HepG2 (cell line): Measurements from ENCODE around the gene PYCARD. TPM values are rescaled to one million over a fixed set of nuclear protein-coding genes. Genes with fewer than 3 reads are reported as not detected.

Experiments used
- ATAC-seq: fragments of 200-7000 bp; cut with Tn5 transposase; 3 replicates; pipeline ENCODE4 v1.9.1; 2020; ENCODE audit warnings: mild to moderate bottlenecking, moderate library complexity
- BruUV-seq: library from RNA; stranded (reverse); fragments of 400-500 nt; replicated peaks from 2 replicates; lab custom pipeline; 2021; lab: Mats Ljungman, UMichigan
- CTCF ChIA-PET: fragments of 300-600 bp; formaldehyde crosslinking; extraction: SDS; loops from one replicate; lab custom pipeline; 2021; ENCODE audit warnings: low total read pairs, inconsistent platforms, low intra/inter-chr PET ratio; lab: Yijun Ruan, JAX
- POLR2A ChIA-PET: fragments of 350-600 bp; sonication (Branson Sonifier 250); formaldehyde crosslinking; loops from one replicate; lab custom pipeline; 2020; ENCODE audit warnings: antibody characterized with exemption, inconsistent platforms; lab: Yijun Ruan, JAX
- DNase-seq: peaks from one replicate; pipeline ENCODE4 v3.0.0-alpha.2; 2015; ENCODE audit warnings: low spot score
- FAIRE-seq: peaks from 3 replicates; lab custom pipeline; 2011; peaks lifted over from hg19 to GRCh38; lab: Jason Lieb, UNC
- H2AFZ ChIP-seq: one replicate; pipeline ENCODE4 v1.6.1; 2011; ENCODE audit warnings: low read length, inconsistent platforms
- H3K27ac ChIP-seq: fragments of 300-600 bp; 3 replicates; pipeline ENCODE4 v1.8.0; 2011; ENCODE audit warnings: mixed run types, mild to moderate bottlenecking, mixed read lengths, low read length, inconsistent platforms; ENCODE audit not compliant: insufficient read depth; ENCODE audit errors: extremely low read length
- H3K27me3 ChIP-seq, 2 experiments: fragments of 200-600 bp in 1 of 2; 2 replicates in 1 of 2; 3 replicates in 1 of 2; pipeline versions ENCODE4 v1.6.0 to v1.8.0; 2011; ENCODE audit warnings: low read length in 2 of 2, mild to moderate bottlenecking in 2 of 2, moderate library complexity in 2 of 2, inconsistent platforms in 1 of 2; ENCODE audit not compliant: insufficient read depth in 2 of 2, control insufficient read depth in 1 of 2
- H3K36me3 ChIP-seq, 2 experiments: fragments of 200-600 bp in 1 of 2; replicated peaks in 1 of 2; 2 replicates in 1 of 2; 3 replicates in 1 of 2; pipeline versions ENCODE4 v1.5.1 to v1.8.0; 2011; ENCODE audit warnings: low read length in 2 of 2, inconsistent platforms in 1 of 2; ENCODE audit not compliant: insufficient read depth in 2 of 2, control insufficient read depth in 1 of 2
- H3K4me1 ChIP-seq: 2 replicates; pipeline ENCODE4 v1.5.1; 2012; ENCODE audit warnings: low read length, inconsistent platforms; ENCODE audit not compliant: insufficient read depth
- H3K4me2 ChIP-seq: 2 replicates; pipeline ENCODE4 v1.6.0; 2011; ENCODE audit warnings: low read depth, low read length, inconsistent platforms
- H3K4me3 ChIP-seq, 3 experiments: fragments of 200-600 bp in 1 of 3; sonication (generic), shearing (Covaris generic) in 1 of 3; replicated peaks in 1 of 3; 2 replicates each; pipeline ENCODE4 v1.5.1; 2011 to 2016; ENCODE audit warnings: low read length in 3 of 3, inconsistent platforms in 2 of 3, low read depth in 2 of 3, mild to moderate bottlenecking in 2 of 3, control low read depth in 1 of 3, mixed read lengths in 1 of 3; ENCODE audit not compliant: insufficient read depth in 1 of 3
- H3K79me2 ChIP-seq: one replicate; pipeline ENCODE4 v1.6.1; 2011; ENCODE audit warnings: low read length, inconsistent platforms; ENCODE audit not compliant: insufficient read depth
- H3K9ac ChIP-seq: 2 replicates; pipeline ENCODE4 v1.6.0; 2011; ENCODE audit warnings: mild to moderate bottlenecking, low read depth, low read length, inconsistent platforms; ENCODE audit not compliant: insufficient read depth
- H3K9me3 ChIP-seq: 2 replicates; pipeline ENCODE4 v1.5.1; 2012; ENCODE audit warnings: mild to moderate bottlenecking, low read length
- H4K20me1 ChIP-seq: 2 replicates; pipeline ENCODE4 v1.6.0; 2011; ENCODE audit warnings: inconsistent platforms, mild to moderate bottlenecking, low read length, moderate library complexity; ENCODE audit not compliant: insufficient read depth
- ASH2L ChIP-seq: fragments of 300-600, 200-600 bp; sonication (generic); IDR thresholded peaks from 2 replicates; pipeline ENCODE4 v1.7.0; 2017; ENCODE audit warnings: low read depth, mild to moderate bottlenecking, moderate library complexity, mixed read lengths, low read length; ENCODE audit not compliant: insufficient read length
- ATAD3A ChIP-seq: sonication (generic); formaldehyde crosslinking; IDR thresholded peaks from 2 replicates; pipeline ENCODE4 v1.4.0; 2020; ENCODE audit warnings: missing genetic modification reagents
- ATF3 ChIP-seq: sonication (generic); formaldehyde crosslinking; IDR thresholded peaks from 2 replicates; pipeline ENCODE4 v1.4.0; 2020; ENCODE audit warnings: missing genetic modification reagents
- CHD2 ChIP-seq: IDR thresholded peaks from 2 replicates; pipeline ENCODE4 v1.6.1; 2011; ENCODE audit warnings: low read depth, low read length, improper control_type of control experiment
- CREB1 ChIP-seq, 2 experiments: fragments of 450-650 bp in 1 of 2; IDR thresholded peaks; 2 replicates each; pipeline ENCODE4 v1.6.1; 2016 to 2017; ENCODE audit warnings: control low read depth in 1 of 2, mild to moderate bottlenecking in 1 of 2, missing compliant biosample characterization in 1 of 2, missing genetic modification characterization in 1 of 2
- GZF1 ChIP-seq: sonication (generic); formaldehyde crosslinking; IDR thresholded peaks from 2 replicates; pipeline ENCODE4 v1.5.1; 2020; ENCODE audit warnings: mild to moderate bottlenecking, missing genetic modification reagents
- HIC2 ChIP-seq: sonication (generic); formaldehyde crosslinking; IDR thresholded peaks from 2 replicates; pipeline ENCODE4 v1.9.0; 2022; ENCODE audit warnings: low read depth, missing genetic modification reagents
- KDM1A ChIP-seq: IDR thresholded peaks from 2 replicates; pipeline ENCODE4 v1.6.1; 2016; ENCODE audit warnings: missing compliant biosample characterization
- MED13 ChIP-seq: sonication (generic); formaldehyde crosslinking; IDR thresholded peaks from 2 replicates; pipeline ENCODE4 v1.5.0; 2020; ENCODE audit warnings: missing genetic modification reagents
- MNT ChIP-seq: fragments of 450-650 bp; IDR thresholded peaks from 2 replicates; pipeline ENCODE4 v1.6.1; 2016
- NFIC ChIP-seq: IDR thresholded peaks from 2 replicates; pipeline ENCODE4 v1.6.1; 2012; ENCODE audit warnings: mild to moderate bottlenecking, low read length, inconsistent platforms
- USF2 ChIP-seq, 2 experiments: sonication (generic) in 1 of 2; formaldehyde crosslinking in 1 of 2; IDR thresholded peaks; 2 replicates each; pipeline versions ENCODE4 v1.5.1 to v1.6.1; 2011 to 2020; ENCODE audit warnings: borderline replicate concordance in 1 of 2, low read depth in 1 of 2, low read length in 1 of 2, mild to moderate bottlenecking in 1 of 2, missing genetic modification reagents in 1 of 2, moderate library complexity in 1 of 2
- ZFP41 ChIP-seq: sonication (generic); formaldehyde crosslinking; IDR thresholded peaks from 2 replicates; pipeline ENCODE4 v1.4.0; 2020; ENCODE audit warnings: mild to moderate bottlenecking, missing genetic modification reagents, borderline replicate concordance
- ZFY ChIP-seq: sonication (generic); formaldehyde crosslinking; IDR thresholded peaks from 2 replicates; pipeline ENCODE4 v1.4.0; 2020; ENCODE audit warnings: missing genetic modification reagents
- ZNF317 ChIP-seq: sonication (generic); formaldehyde crosslinking; IDR thresholded peaks from 2 replicates; pipeline ENCODE4 v1.5.0; 2020; ENCODE audit warnings: mild to moderate bottlenecking, missing genetic modification reagents
- ZNF710 ChIP-seq: sonication (generic); formaldehyde crosslinking; IDR thresholded peaks from 2 replicates; pipeline ENCODE4 v1.5.0; 2020; ENCODE audit warnings: mild to moderate bottlenecking, missing genetic modification reagents, borderline replicate concordance
- ZNF782 ChIP-seq: sonication (generic); formaldehyde crosslinking; IDR thresholded peaks from 2 replicates; pipeline ENCODE4 v1.4.0; 2020; ENCODE audit warnings: missing genetic modification reagents, mild to moderate bottlenecking, borderline replicate concordance
- WGBS: methylation state at CpG from one replicate; pipeline ENCODE4 v1.1.6; 2017; ENCODE audit warnings: low lambda C conversion rate; 5-methylcytosine and 5-hydroxymethylcytosine counted together
- in situ Hi-C: cut with HindIII; loops from 2 replicates; pipeline ENCODE4 v1.10.0; 2017; ENCODE audit warnings: low pct_unique_long_range_greater_than_20kb; ENCODE audit not compliant: extremely low pct_ligation_motif_present
- intact Hi-C: fragments of 100-400 bp; cut with micrococcal nuclease; formaldehyde crosslinking; loops from one replicate; pipeline ENCODE4 v1.10.0; 2022; ENCODE audit not compliant: unreplicated experiment
- polyA plus RNA-seq, 8 experiments: library from polyadenylated mRNA; depleted of rRNA in 3 of 8; stranded (reverse) in 7 of 8; unstranded in 1 of 8; fragments of >200 nt; fragmentation: Illumina TruSeq in 4 of 8; extraction: Trizol in 4 of 8; gene quantifications; 2 replicates each; pipeline versions ENCODE4 v1.2.1 to v1.2.3, GENCODE V29; 2011 to 2016; ENCODE audit warnings: low read depth in 4 of 8, missing spikeins in 1 of 8, mixed read lengths in 1 of 8; ENCODE audit not compliant: insufficient read depth in 1 of 8
- total RNA-seq, 5 experiments: library from RNA; depleted of rRNA; stranded (reverse); fragments of >200 nt; fragmentation: Illumina TruSeq; extraction: Trizol; gene quantifications; 2 replicates each; pipeline ENCODE4 v1.2.3, GENCODE V29; 2016; ENCODE audit warnings: low read depth in 1 of 5

The PYCARD gene
- total and polyA plus RNA-seq, 2 of the 13 experiments (the other 11 are each of a cell fraction or from before 2014, with no cell fraction given): 4.8 to 9.2 TPM

- no TSS peak for BruUV-seq
- no peak overlapping the region for H3K27ac ChIP-seq
- no peak for TF ChIP-seq KDM1A (CRISPR knock-in tag)
- TF ChIP-seq HIC2: no peak
- no peak for TF ChIP-seq CREB1 (IDR thresholded peaks at IDR 0.05)
- no peak for TF ChIP-seq CREB1 (CRISPR knock-in tag; IDR thresholded peaks at IDR 0.05)
- TF ChIP-seq CHD2: no peak
- no peak for TF ChIP-seq NFIC
- TF ChIP-seq ATAD3A (CRISPR knock-in tag): no peak
- no peak for TF ChIP-seq USF2 (IDR thresholded peaks at IDR 0.05; ENCODE audit: low read depth, low read length)
- TF ChIP-seq USF2 (CRISPR knock-in tag; IDR thresholded peaks at IDR 0.05; ENCODE audit: borderline replicate concordance): no peak
- TF ChIP-seq MNT: no peak
- TF ChIP-seq ZNF782 (CRISPR knock-in tag): no peak
- no peak for TF ChIP-seq ASH2L
- no peak for TF ChIP-seq ZNF710 (CRISPR knock-in tag)
- no peak for TF ChIP-seq ATF3 (CRISPR knock-in tag)
- 0 out of 2 replicates have a peak, but pooled peaks have one; percentile 13 for TF ChIP-seq ZFY (CRISPR knock-in tag)
- TF ChIP-seq MED13 (CRISPR knock-in tag): no peak
- TF ChIP-seq ZFP41 (CRISPR knock-in tag): no peak
- no peak for TF ChIP-seq GZF1 (CRISPR knock-in tag)
- TF ChIP-seq ZNF317 (CRISPR knock-in tag): no peak
These were observed 20.2 kb downstream of the PYCARD start for GRCh38 chr16:31182391-31182790.

More at GRCh38 chr16:31182391-31182790, 20.2 kb downstream of the PYCARD start:
- DNase-seq: no peak
- Histone ChIP-seq H3K4me1 (peaks cover 54% of the 10 kb centered on the region), H3K9ac (peak overlapping the region; percentile 98), H2AFZ (no peak overlapping the region), H3K4me2 (peak overlapping the region; percentile 90), H3K79me2 (peaks cover 71% of the 10 kb centered on the region), H3K36me3 (peaks cover 31 to 56% of the 10 kb centered on the region in 2 experiments), H4K20me1 (peaks cover 69% of the 10 kb centered on the region), H3K9me3 (no peaks in the 10 kb centered on the region), H3K27me3 (no peaks in the 10 kb centered on the region; a peak in 1 of 5 replicates), H3K4me3 (peak overlapping the region; percentile 90 to 93 (median 93))
- in situ Hi-C loops: no loop called here
- 22% methylated on average over 7 of the region's 7 CpGs for WGBS
- ChIA-PET CTCF (no interaction called here), POLR2A (interaction anchor here (1.1 to 1.6 kb wide), 5 partner anchors 13 to 65 kb away, joined by 3 to 5 read pairs (median 4); partner anchors contain the start of gene KAT8)
- ATAC-seq: no peak
- intact Hi-C loops: no loop called here
- no peak for FAIRE-seq
